Fibroblast of lung (primary cell): ENCODE data around the gene LSM14B. TPM values are rescaled to one million over a fixed set of nuclear protein-coding genes. Genes with fewer than 3 reads are reported as not detected.
A peak's percentile ranks its signal among the peaks of the same experiment; 100 is the strongest.

ENCODE experiments used
- DNase-seq, 2 donors: peaks; one replicate each; pipeline versions ENCODE4 v3.0.0 to v3.0.0-alpha.2; 2010; ENCODE audit warnings: low read depth in 2 of 2
- H2AFZ ChIP-seq: 2 replicates; pipeline ENCODE4 v1.5.1; 2012; ENCODE audit warnings: low read length, control low read depth, inconsistent platforms
- H3K27ac ChIP-seq: 2 replicates; pipeline ENCODE4 v1.5.1; 2011; ENCODE audit warnings: low read length, control low read depth; ENCODE audit not compliant: insufficient read depth
- H3K27me3 ChIP-seq: 2 replicates; pipeline ENCODE4 v1.5.1; 2011; ENCODE audit warnings: mild to moderate bottlenecking, low read length; ENCODE audit not compliant: control insufficient read depth, insufficient read depth
- H3K36me3 ChIP-seq: 2 replicates; pipeline ENCODE4 v1.5.1; 2011; ENCODE audit warnings: low read length; ENCODE audit not compliant: control insufficient read depth, insufficient read depth
- H3K4me1 ChIP-seq: 2 replicates; pipeline ENCODE4 v1.5.1; 2011; ENCODE audit warnings: low read length; ENCODE audit not compliant: control insufficient read depth, insufficient read depth; ENCODE audit errors: extremely low read depth
- H3K4me2 ChIP-seq: 2 replicates; pipeline ENCODE4 v1.5.1; 2011; ENCODE audit warnings: low read length, control low read depth; ENCODE audit not compliant: insufficient read depth; ENCODE audit errors: extremely low read depth
- H3K4me3 ChIP-seq, 4 experiments: fragments of 200-600 bp in 1 of 4; sonication (generic) in 1 of 4; replicated peaks in 1 of 4; 2 replicates each; pipeline ENCODE4 v1.5.1; 2011 to 2016; ENCODE audit warnings: low read length in 4 of 4, low read depth in 3 of 4, mild to moderate bottlenecking in 3 of 4, control low read depth in 2 of 4, inconsistent platforms in 1 of 4, mixed read lengths in 1 of 4; ENCODE audit not compliant: insufficient read depth in 1 of 4; ENCODE audit errors: control extremely low read depth in 1 of 4
- H3K79me2 ChIP-seq: 2 replicates; pipeline ENCODE4 v1.5.1; 2012; ENCODE audit warnings: mild to moderate bottlenecking, low read length, inconsistent platforms; ENCODE audit not compliant: control insufficient read depth, insufficient read depth
- H3K9ac ChIP-seq: 2 replicates; pipeline ENCODE4 v1.5.1; 2011; ENCODE audit warnings: mild to moderate bottlenecking, low read length, control low read depth; ENCODE audit not compliant: insufficient read depth
- H3K9me3 ChIP-seq: 2 replicates; pipeline ENCODE4 v1.5.1; 2012; ENCODE audit warnings: low read depth, low read length; ENCODE audit not compliant: control insufficient read depth, insufficient read depth
- H4K20me1 ChIP-seq: 2 replicates; pipeline ENCODE4 v1.5.1; 2011; ENCODE audit warnings: low read length; ENCODE audit not compliant: control insufficient read depth, insufficient read depth; ENCODE audit errors: extremely low read depth
- EZH2 ChIP-seq: IDR thresholded peaks from 2 replicates; pipeline ENCODE4 v1.5.1; 2012; ENCODE audit warnings: low read length, control low read depth, mild to moderate bottlenecking; ENCODE audit errors: missing control alignments
- polyA plus RNA-seq, 2 donors: library from polyadenylated mRNA; depleted of rRNA in 1 of 2; stranded (reverse) in 1 of 2; unstranded in 1 of 2; fragments of >200 nt; gene quantifications; 2 replicates each; pipeline ENCODE4 v1.2.1, GENCODE V29; 2011 to 2012; ENCODE audit warnings: missing spikeins in 1 of 2
- total RNA-seq: library from RNA; depleted of rRNA; stranded (reverse); fragments of >200 nt; gene quantifications from 2 replicates; pipeline ENCODE4 v1.2.1, GENCODE V29; 2014
- TF ChIP-seq, protein P1 (sequence below), 2 donors: IDR thresholded peaks in 1 of 2; conservative IDR thresholded peaks in 1 of 2; 1 replicate in 1 of 2; 2 replicates in 1 of 2; pipeline ENCODE4 v1.5.1; 2011 to 2012; ENCODE audit warnings: low read length in 2 of 2, control low read depth in 1 of 2, inconsistent platforms in 1 of 2, low read depth in 1 of 2, mild to moderate bottlenecking in 1 of 2

The LSM14B gene
- total and polyA plus RNA-seq, 2 donors (not counting 1 experiment from before 2014, with no cell fraction given), result 20.2 to 48.7 TPM

DNA sequence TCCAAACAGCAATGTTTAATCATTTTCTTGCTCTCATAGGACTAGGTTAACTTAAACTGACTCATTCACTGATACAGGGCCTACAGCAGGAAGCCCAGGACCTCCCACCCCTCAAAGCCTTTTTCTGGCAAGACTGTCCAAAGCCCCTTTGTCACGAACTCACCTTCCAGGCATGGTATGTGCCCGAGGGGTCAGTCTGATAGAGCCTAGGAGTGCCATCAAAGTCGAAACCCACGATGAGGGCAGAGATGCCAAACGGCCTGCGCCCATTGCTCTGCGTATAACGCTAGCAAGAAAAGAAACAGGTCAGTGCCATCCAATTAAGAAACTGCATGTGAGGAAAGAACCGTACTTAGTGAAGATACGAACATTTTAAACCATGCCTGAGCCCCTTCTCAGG, 16.6 kb downstream of the LSM14B start:
- DNase-seq, result no peak
- Histone ChIP-seq H3K79me2 (peaks cover 46% of the 10 kb centered on the region), H3K9me3 (no peaks in the 10 kb centered on the region), H3K9ac (no peak overlapping the region), H4K20me1 (peaks cover 2% of the 10 kb centered on the region), H3K4me3 (no peak overlapping the region), H3K4me2 (no peak overlapping the region), H3K4me1 (peaks cover 6% of the 10 kb centered on the region), H3K27ac (no peak overlapping the region), H3K36me3 (peaks cover 25% of the 10 kb centered on the region), H2AFZ (no peak overlapping the region), H3K27me3 (no peaks in the 10 kb centered on the region)
- TF ChIP-seq, protein P1, sequence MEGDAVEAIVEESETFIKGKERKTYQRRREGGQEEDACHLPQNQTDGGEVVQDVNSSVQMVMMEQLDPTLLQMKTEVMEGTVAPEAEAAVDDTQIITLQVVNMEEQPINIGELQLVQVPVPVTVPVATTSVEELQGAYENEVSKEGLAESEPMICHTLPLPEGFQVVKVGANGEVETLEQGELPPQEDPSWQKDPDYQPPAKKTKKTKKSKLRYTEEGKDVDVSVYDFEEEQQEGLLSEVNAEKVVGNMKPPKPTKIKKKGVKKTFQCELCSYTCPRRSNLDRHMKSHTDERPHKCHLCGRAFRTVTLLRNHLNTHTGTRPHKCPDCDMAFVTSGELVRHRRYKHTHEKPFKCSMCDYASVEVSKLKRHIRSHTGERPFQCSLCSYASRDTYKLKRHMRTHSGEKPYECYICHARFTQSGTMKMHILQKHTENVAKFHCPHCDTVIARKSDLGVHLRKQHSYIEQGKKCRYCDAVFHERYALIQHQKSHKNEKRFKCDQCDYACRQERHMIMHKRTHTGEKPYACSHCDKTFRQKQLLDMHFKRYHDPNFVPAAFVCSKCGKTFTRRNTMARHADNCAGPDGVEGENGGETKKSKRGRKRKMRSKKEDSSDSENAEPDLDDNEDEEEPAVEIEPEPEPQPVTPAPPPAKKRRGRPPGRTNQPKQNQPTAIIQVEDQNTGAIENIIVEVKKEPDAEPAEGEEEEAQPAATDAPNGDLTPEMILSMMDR (conservative IDR thresholded peaks at IDR 0.05 in 1 of 2, IDR thresholded peaks at IDR 0.05 in 1 of 2; ENCODE audit: low read depth in 1 of 2, low read length in 2 of 2), result no peak
- TF ChIP-seq EZH2, result no peak

DNA sequence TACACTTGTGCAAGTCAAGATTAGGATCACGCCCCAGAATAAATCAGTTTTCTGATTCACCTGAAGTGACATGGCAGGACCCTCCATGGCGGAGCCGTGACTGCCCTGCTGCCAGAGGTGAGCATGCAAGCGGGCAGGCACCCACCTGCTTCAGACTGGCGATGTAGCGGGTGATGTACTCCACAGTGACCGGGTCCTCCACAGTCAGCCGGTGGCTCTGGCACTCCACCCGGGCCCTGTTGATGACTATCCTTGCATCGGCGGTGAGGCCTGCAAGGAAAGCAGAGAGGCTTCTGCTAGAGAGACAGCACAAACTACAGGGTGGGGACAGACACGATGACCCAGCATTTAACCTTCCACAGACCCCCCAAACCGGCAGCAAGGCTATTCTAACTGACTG, 17.4 kb downstream of the LSM14B start:
- Histone ChIP-seq H3K4me3 (no peak overlapping the region), H2AFZ (no peak overlapping the region), H3K27ac (no peak overlapping the region), H4K20me1 (peaks cover 2% of the 10 kb centered on the region), H3K4me2 (no peak overlapping the region), H3K9ac (no peak overlapping the region), H3K79me2 (peaks cover 51% of the 10 kb centered on the region), H3K9me3 (no peaks in the 10 kb centered on the region), H3K27me3 (no peaks in the 10 kb centered on the region), H3K4me1 (peaks cover 6% of the 10 kb centered on the region), H3K36me3 (peaks cover 25% of the 10 kb centered on the region)
- TF ChIP-seq, protein P1 (conservative IDR thresholded peaks at IDR 0.05 in 1 of 2, IDR thresholded peaks at IDR 0.05 in 1 of 2; ENCODE audit: low read depth in 1 of 2, low read length in 2 of 2), result no peak
- TF ChIP-seq EZH2, result no peak
- no peak for DNase-seq

DNA sequence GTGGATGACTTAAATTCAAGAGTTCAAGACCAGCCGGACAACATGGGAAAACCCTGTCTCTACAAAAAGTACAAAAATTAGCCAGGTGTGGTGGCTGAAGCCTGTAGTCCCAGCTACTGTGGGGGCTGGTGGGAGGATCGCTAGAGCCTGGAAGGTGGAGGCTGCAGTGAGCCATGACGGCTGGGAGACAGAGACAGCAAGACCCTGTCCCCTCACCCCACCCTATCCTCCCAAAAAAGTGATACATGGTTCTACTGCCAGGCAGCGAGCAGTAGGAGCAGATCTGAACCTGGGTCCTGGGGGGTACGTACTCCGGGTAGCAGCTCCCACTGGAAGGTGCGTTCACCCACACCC, 18.7 kb downstream of the LSM14B start:
- Histone ChIP-seq H3K27me3 (no peaks in the 10 kb centered on the region), H2AFZ (no peak overlapping the region), H3K79me2 (peaks cover 64% of the 10 kb centered on the region), H4K20me1 (peaks cover 2% of the 10 kb centered on the region), H3K4me3 (peak overlapping the region in 1 of 4 experiments; percentile 77), H3K4me2 (peak overlapping the region; percentile 9), H3K27ac (no peak overlapping the region), H3K9me3 (no peaks in the 10 kb centered on the region), H3K36me3 (peaks cover 23% of the 10 kb centered on the region), H3K9ac (no peak overlapping the region), H3K4me1 (peaks cover 2% of the 10 kb centered on the region)
- no peak for DNase-seq
- no peak for TF ChIP-seq EZH2
- TF ChIP-seq, protein P1 (conservative IDR thresholded peaks at IDR 0.05 in 1 of 2, IDR thresholded peaks at IDR 0.05 in 1 of 2; ENCODE audit: low read depth in 1 of 2, low read length in 2 of 2), result no peak
